Smooth muscle cell (in vitro differentiated cells): ENCODE measurements around the gene PCDHGA4. TPM values are rescaled to one million over a fixed set of nuclear protein-coding genes. Genes with fewer than 3 reads are reported as not detected.

Source experiments
- DNase-seq: peaks from one replicate; lab custom pipeline; 2025; ENCODE audit not compliant: unreplicated experiment; lab: John Stamatoyannopoulos, UW
- H2AFZ ChIP-seq: fragments of 200-600 bp; sonication (generic); 2 replicates; pipeline ENCODE4 v1.6.0; 2016; ENCODE audit warnings: antibody characterized with exemption, low read depth, mild to moderate bottlenecking
- H3F3A ChIP-seq: fragments of 200-600 bp; sonication (generic); 2 replicates; pipeline ENCODE4 v1.6.0; 2017; ENCODE audit warnings: antibody characterized with exemption, low read depth
- H3K27ac ChIP-seq: fragments of 200-600 bp; sonication (generic); 2 replicates; pipeline ENCODE4 v1.5.1; 2016; ENCODE audit warnings: low read depth, mild to moderate bottlenecking
- H3K27me3 ChIP-seq: fragments of 200-600 bp; sonication (generic); 2 replicates; pipeline ENCODE4 v1.6.1; 2016; ENCODE audit warnings: low read depth, mild to moderate bottlenecking
- H3K36me3 ChIP-seq: fragments of 200-600 bp; sonication (generic); 2 replicates; pipeline ENCODE4 v1.5.1; 2016; ENCODE audit warnings: low read depth
- H3K4me1 ChIP-seq: fragments of 200-600 bp; sonication (generic); 2 replicates; pipeline ENCODE4 v1.5.1; 2016; ENCODE audit warnings: low read depth
- H3K4me2 ChIP-seq: fragments of 200-600 bp; sonication (generic); 2 replicates; pipeline ENCODE4 v1.6.0; 2016; ENCODE audit warnings: mild to moderate bottlenecking
- H3K4me3 ChIP-seq: fragments of 200-600 bp; sonication (generic); 2 replicates; pipeline ENCODE4 v1.5.1; 2016; ENCODE audit warnings: mild to moderate bottlenecking
- H3K79me2 ChIP-seq: fragments of 200-600 bp; sonication (generic); 2 replicates; pipeline ENCODE4 v1.6.0; 2016; ENCODE audit warnings: low read depth, mild to moderate bottlenecking
- H3K9ac ChIP-seq: fragments of 200-600 bp; sonication (generic); 2 replicates; pipeline ENCODE4 v1.6.0; 2016; ENCODE audit warnings: low read depth
- H3K9me3 ChIP-seq: fragments of 200-600 bp; sonication (generic); replicated peaks from 2 replicates; pipeline ENCODE4 v1.5.1; 2016; ENCODE audit warnings: low read depth
- H4K20me1 ChIP-seq: fragments of 200-600 bp; sonication (generic); 2 replicates; pipeline ENCODE4 v1.6.0; 2016; ENCODE audit warnings: low read depth
- CTCF ChIP-seq: fragments of 200-600 bp; sonication (generic); IDR thresholded peaks from 2 replicates; pipeline ENCODE4 v1.5.1; 2017; ENCODE audit warnings: borderline replicate concordance, mild to moderate bottlenecking, antibody characterized with exemption; ENCODE audit not compliant: insufficient read depth, poor library complexity, severe bottlenecking
- whole genome bisulfite sequencing: methylation state at CpG from one replicate; pipeline ENCODE4 v1.1.7; 2016; ENCODE audit warnings: low lambda C conversion rate; 5-methylcytosine and 5-hydroxymethylcytosine counted together
- polyA plus RNA-seq: library from polyadenylated mRNA; unstranded; fragments of >200 nt; fragmentation: Nextera tagmentation; extraction: Ambion mirVana; gene quantifications from 2 replicates; pipeline ENCODE4 v1.2.1, GENCODE V29; 2016
- total RNA-seq: library from RNA; depleted of rRNA; stranded (reverse); fragments of >200 nt; gene quantifications from 2 replicates; pipeline ENCODE4 v1.2.3, GENCODE V29; 2014

PCDHGA4 gene
- total and polyA plus RNA-seq, 2 experiments from 2014 or later = 0.58 TPM; not detected in 1

GRCh38 chr5:141356950-141357349 lies 2.1 kb downstream of the PCDHGA4 start:
- no peak overlapping the region for H2AFZ ChIP-seq
- H3K27ac ChIP-seq = no peak overlapping the region
- no peaks in the 10 kb centered on the region for H3K4me1 ChIP-seq
- no peak overlapping the region for H3K4me3 ChIP-seq
- H3K9ac ChIP-seq = no peak overlapping the region
- H3K4me2 ChIP-seq = no peak overlapping the region
- WGBS = 89% methylated on average over 19 of the region's 19 CpGs
- no peak for TF ChIP-seq CTCF
- peaks cover 6% of the 10 kb centered on the region for H3K9me3 ChIP-seq
- no peaks in the 10 kb centered on the region for H3K79me2 ChIP-seq
- no peaks in the 10 kb centered on the region for H3K27me3 ChIP-seq
- H3K36me3 ChIP-seq = no peaks in the 10 kb centered on the region
- no peak for DNase-seq
- H4K20me1 ChIP-seq = no peaks in the 10 kb centered on the region
- no peaks in the 10 kb centered on the region for H3F3A ChIP-seq

- WGBS = 82% methylated on average over 24 of the region's 24 CpGs
- Histone ChIP-seq H2AFZ (no peak within 1 kb of the TSS), H3K4me1 (no peaks in the 10 kb centered on the region), H3K27me3 (no peaks in the 10 kb centered on the region), H3K79me2 (no peaks in the 10 kb centered on the region), H3K36me3 (no peaks in the 10 kb centered on the region), H3K9me3 (peaks cover 6% of the 10 kb centered on the region), H3K27ac (no peak within 1 kb of the TSS), H3F3A (no peaks in the 10 kb centered on the region), H3K4me3 (no peak within 1 kb of the TSS), H3K4me2 (no peak within 1 kb of the TSS), H3K9ac (no peak within 1 kb of the TSS), H4K20me1 (no peaks in the 10 kb centered on the region)
- peak; percentile 4 for TF ChIP-seq CTCF
- DNase-seq = no peak
Observed at GRCh38 chr5:141359790-141360426, 5.1 kb downstream of the PCDHGA4 start, which contains the start of gene PCDHGB2. Gene PCDHGB2, plus strand, starts transcription at chr5:141359994. Its CDS starts 142 bp downstream, at chr5:141360136.

- Histone ChIP-seq H2AFZ (no peak overlapping the region), H3K27ac (no peak overlapping the region), H3K9ac (no peak overlapping the region), H3K79me2 (no peaks in the 10 kb centered on the region), H3K27me3 (no peaks in the 10 kb centered on the region), H3K36me3 (no peaks in the 10 kb centered on the region), H3K9me3 (peaks cover 6% of the 10 kb centered on the region), H3K4me1 (no peaks in the 10 kb centered on the region), H4K20me1 (no peaks in the 10 kb centered on the region), H3K4me2 (no peak overlapping the region), H3F3A (no peaks in the 10 kb centered on the region), H3K4me3 (no peak overlapping the region)
- no peak for DNase-seq
- 95% methylated on average over 15 of the region's 15 CpGs for WGBS
- TF ChIP-seq CTCF = no peak
Observed at GRCh38 chr5:141360685-141361084, 5.9 kb downstream of the PCDHGA4 start.

GRCh38 chr5:141362719-141363118 lies 7.9 kb downstream of the PCDHGA4 start:
- no peaks in the 10 kb centered on the region for H3F3A ChIP-seq
- H3K4me2 ChIP-seq = no peak overlapping the region
- H3K27me3 ChIP-seq = no peaks in the 10 kb centered on the region
- no peaks in the 10 kb centered on the region for H3K4me1 ChIP-seq
- no peak overlapping the region for H2AFZ ChIP-seq
- H4K20me1 ChIP-seq = no peaks in the 10 kb centered on the region
- H3K79me2 ChIP-seq = no peaks in the 10 kb centered on the region
- TF ChIP-seq CTCF = no peak
- H3K4me3 ChIP-seq = no peak overlapping the region
- peaks cover 11% of the 10 kb centered on the region for H3K9me3 ChIP-seq
- H3K27ac ChIP-seq = no peak overlapping the region
- no peak overlapping the region for H3K9ac ChIP-seq
- DNase-seq = no peak
- no peaks in the 10 kb centered on the region for H3K36me3 ChIP-seq
